Measurements from ENCODE around the gene SOX12.
"Not testable (repeated sequence)": the region's sequence is repeated elsewhere in the genome, so short reads cannot be mapped to it uniquely, and the experiment has no call there.

SOX12 gene

GRCh38 chr20:328975-329695, 3.8 kb downstream of the SOX12 start:
- Mint-ChIP-seq H3K27ac (peak overlapping the region; percentile 10 to 22), H3K27me3 (no peaks in the 10 kb centered on the region), H3K4me3 (peak overlapping the region; percentile 59 to 80), H3K9me3 (no peaks in the 10 kb centered on the region), H3K36me3 (ENCODE audit: insufficient read depth) (peaks cover 22% of the 10 kb centered on the region), H3K4me1 (ENCODE audit: low read depth in 2 of 2) (peaks cover 8 to 9% of the 10 kb centered on the region in 2 donors)
- DNase-seq (no peak), ATAC-seq (replicated peaks) (no peak)

DNA sequence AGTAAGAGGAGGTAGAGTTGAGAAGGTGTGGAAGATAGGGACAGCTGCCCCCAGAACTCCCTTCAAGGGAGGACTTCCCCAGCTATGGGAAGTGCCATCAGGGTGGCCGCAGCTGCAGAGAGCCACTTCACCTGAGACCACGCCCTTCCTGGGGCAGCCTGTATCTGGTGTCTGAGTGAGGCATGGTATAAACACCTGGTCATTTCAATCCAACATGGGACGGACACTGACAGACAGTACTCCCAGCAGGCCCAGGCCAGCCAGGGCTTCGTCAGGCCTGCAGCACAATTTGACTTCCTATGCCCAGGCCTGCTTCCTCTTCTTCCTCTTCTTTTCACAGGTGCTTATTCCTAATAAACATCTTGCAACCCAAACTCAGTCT, 4.5 kb downstream of the SOX12 start:
- H3K36me3 Mint-ChIP-seq (ENCODE audit: insufficient read depth): peaks cover 22% of the 10 kb centered on the region
- no peak overlapping the region for H3K4me3 Mint-ChIP-seq
- no peaks in the 10 kb centered on the region for H3K27me3 Mint-ChIP-seq
- H3K4me1 Mint-ChIP-seq (ENCODE audit: low read depth in 2 of 2): peaks cover 6 to 7% of the 10 kb centered on the region in 2 donors
- no peak for ATAC-seq (replicated peaks)
- peak overlapping the region in 1 of 2 donors; percentile 35 for H3K27ac Mint-ChIP-seq
- no peak for DNase-seq
- no peaks in the 10 kb centered on the region for H3K9me3 Mint-ChIP-seq

DNA sequence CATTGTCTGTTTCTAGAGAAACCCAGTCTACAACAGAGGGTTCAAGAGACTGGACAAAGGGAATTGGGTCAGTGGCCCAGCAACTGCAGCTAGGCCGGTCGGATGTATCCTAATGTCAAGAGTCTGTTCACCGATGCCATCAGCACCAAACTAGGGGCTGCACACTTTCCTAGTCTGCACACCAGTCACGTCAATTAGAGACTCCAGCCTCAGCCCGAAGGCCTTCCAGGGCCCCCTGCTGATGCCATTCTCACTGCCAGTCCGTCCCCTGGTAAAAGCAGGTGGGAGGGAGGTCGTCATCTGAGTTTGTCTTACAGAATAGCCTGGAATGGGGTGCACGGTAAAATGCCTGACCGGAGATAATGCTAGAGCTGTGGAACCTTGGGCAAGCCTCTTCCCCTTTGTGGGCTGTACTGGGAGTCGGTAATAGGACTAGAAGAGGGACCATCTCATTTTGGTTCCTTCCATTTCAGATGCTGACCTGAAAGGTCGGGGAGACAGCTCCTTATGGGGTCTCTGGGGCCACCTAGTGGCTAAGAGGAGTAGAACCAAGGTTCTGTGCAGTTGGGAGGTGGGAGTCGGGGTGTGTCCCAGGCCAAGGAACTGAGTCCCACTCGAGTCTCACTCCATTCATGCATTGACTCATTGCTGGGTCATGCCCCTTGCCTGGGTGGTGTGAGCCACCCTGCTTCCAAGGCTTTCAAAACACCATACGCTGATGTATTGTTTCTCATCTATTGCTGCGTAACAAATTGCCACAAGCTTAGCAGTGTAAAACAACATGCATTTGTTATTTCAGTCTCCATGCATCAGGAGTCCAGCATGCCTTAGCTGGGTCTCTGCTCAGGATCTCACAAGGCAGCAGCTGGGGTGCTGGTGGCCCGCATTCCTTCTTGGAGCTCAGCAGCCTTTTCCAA, 5.1 kb downstream of the SOX12 start:
- ATAC-seq (replicated peaks) (peak; percentile 56), DNase-seq (peak; percentile 55 to 65 (median 57))
- no peak overlapping the region for H3K4me3 Mint-ChIP-seq
- peaks cover 6 to 7% of the 10 kb centered on the region in 2 donors for H3K4me1 Mint-ChIP-seq (ENCODE audit: low read depth in 2 of 2)
- H3K9me3 Mint-ChIP-seq: no peaks in the 10 kb centered on the region
- H3K27me3 Mint-ChIP-seq: no peaks in the 10 kb centered on the region
- H3K27ac Mint-ChIP-seq: peak overlapping the region in 1 of 2 donors; percentile 35
- peaks cover 17% of the 10 kb centered on the region for H3K36me3 Mint-ChIP-seq (ENCODE audit: insufficient read depth)

DNA sequence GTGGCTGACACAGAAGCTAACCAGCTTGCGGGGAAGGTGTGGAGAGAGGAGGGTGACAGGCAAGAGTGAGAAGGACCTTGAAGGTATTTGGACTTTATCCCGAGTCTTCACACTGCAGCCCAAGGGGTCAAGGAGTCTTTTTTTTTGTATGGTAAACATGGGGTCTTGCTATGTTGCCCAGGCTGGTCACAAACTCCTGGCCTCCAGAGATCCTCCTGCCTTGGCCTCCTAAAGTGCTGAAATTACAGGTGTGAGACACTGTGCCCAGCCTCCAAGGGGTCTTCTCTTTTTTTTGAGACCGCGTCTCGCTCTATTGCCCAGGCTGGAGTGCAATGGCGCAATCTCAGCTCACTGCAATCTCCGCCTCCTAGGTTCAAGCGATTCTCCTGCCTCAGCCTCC, 9.2 kb downstream of the SOX12 start:
- H3K36me3 Mint-ChIP-seq (ENCODE audit: insufficient read depth): peaks cover 4% of the 10 kb centered on the region
- no peak overlapping the region for H3K4me3 Mint-ChIP-seq
- ATAC-seq (replicated peaks) (no peak), DNase-seq (no peak)
- peaks cover 3 to 6% of the 10 kb centered on the region in 2 donors for H3K4me1 Mint-ChIP-seq (ENCODE audit: low read depth in 2 of 2)
- no peak overlapping the region for H3K27ac Mint-ChIP-seq
- no peaks in the 10 kb centered on the region for H3K27me3 Mint-ChIP-seq
- no peaks in the 10 kb centered on the region for H3K9me3 Mint-ChIP-seq

DNA sequence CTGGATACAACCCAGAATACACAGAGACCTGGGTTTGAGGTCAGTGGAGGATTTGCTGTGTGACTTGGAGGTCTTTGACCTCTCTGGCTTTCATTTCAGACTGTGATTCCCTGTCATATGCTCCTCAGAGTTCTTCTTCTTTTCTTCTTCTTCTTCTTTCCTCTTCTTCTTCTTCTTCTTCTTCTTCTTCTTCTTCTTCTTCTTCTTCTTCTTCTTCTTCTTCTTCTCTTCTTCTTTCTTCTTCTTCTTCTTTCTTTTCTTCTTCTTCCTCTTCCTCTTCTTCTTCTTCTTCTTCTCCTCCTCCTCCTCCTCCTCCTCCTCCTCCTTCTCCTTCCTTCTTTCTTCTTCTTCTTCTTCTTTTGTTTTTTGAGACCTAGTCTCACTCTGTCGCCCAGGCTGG, 10.7 kb downstream of the SOX12 start:
- not testable (repeated sequence) for ATAC-seq (replicated peaks); H3K4me3 Mint-ChIP-seq

GRCh38 chr20:341682-342081, 16.3 kb downstream of the SOX12 start:
- Mint-ChIP-seq H3K4me1 (ENCODE audit: low read depth in 2 of 2) (peaks cover 6 to 10% of the 10 kb centered on the region in 2 donors), H3K9me3 (no peaks in the 10 kb centered on the region), H3K27me3 (no peaks in the 10 kb centered on the region), H3K36me3 (ENCODE audit: insufficient read depth) (no peaks in the 10 kb centered on the region), H3K27ac (peak overlapping the region in 1 of 2 donors; percentile 8), H3K4me3 (no peak overlapping the region)
- no peak for DNase-seq
- no peak for ATAC-seq (replicated peaks)

More for the DNA sequence above, 10.7 kb downstream of the SOX12 start:
- H3K9me3 Mint-ChIP-seq; H3K27ac Mint-ChIP-seq; H3K4me1 Mint-ChIP-seq (ENCODE audit: low read depth in 2 of 2); H3K36me3 Mint-ChIP-seq (ENCODE audit: insufficient read depth); DNase-seq; H3K27me3 Mint-ChIP-seq: not testable (repeated sequence)

GRCh38 chr20:343107-343506, 17.8 kb downstream of the SOX12 start:
- no peak overlapping the region for H3K27ac Mint-ChIP-seq
- no peak for ATAC-seq (replicated peaks)
- no peak overlapping the region for H3K4me3 Mint-ChIP-seq
- no peaks in the 10 kb centered on the region for H3K36me3 Mint-ChIP-seq (ENCODE audit: insufficient read depth)
- peaks cover 8 to 14% of the 10 kb centered on the region in 2 donors for H3K4me1 Mint-ChIP-seq (ENCODE audit: low read depth in 2 of 2)
- H3K27me3 Mint-ChIP-seq: no peaks in the 10 kb centered on the region
- no peaks in the 10 kb centered on the region for H3K9me3 Mint-ChIP-seq
- DNase-seq: no peak

DNA sequence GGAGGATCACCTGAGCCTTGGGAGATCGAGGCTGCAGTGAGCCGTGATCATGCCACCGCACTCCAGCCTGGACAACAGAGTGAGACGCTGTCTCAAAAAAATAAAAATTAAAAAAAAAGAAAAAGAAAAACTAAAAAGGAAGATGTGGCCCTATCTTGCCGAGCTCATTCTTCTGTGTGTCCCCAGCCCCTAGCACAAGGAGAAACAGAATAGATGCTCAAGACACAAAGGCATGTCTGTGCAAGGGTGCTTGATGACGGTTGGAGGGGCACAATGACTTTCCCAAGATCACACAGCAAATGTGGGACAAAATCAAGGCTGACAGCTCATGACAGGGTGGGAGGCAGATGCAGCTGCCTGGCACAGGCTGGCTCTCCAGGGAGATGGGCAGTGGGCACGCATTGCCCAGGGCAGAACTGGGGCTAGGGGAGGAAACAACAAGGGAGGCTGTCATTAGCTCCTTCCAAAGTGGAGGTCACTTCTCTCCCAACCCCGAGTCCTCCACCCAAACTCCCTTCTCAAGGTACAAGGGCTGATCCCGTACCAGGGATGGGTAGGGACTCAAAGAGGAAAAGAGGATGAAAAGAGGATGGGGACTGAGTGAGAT, 20.8 kb downstream of the SOX12 start:
- no peaks in the 10 kb centered on the region for H3K36me3 Mint-ChIP-seq (ENCODE audit: insufficient read depth)
- peak overlapping the region; percentile 85 to 90 for H3K4me3 Mint-ChIP-seq
- no peaks in the 10 kb centered on the region for H3K9me3 Mint-ChIP-seq
- peak overlapping the region; percentile 71 to 87 for H3K27ac Mint-ChIP-seq
- H3K27me3 Mint-ChIP-seq: no peaks in the 10 kb centered on the region
- no peak for ATAC-seq (replicated peaks)
- H3K4me1 Mint-ChIP-seq (ENCODE audit: low read depth in 2 of 2): peaks cover 13 to 19% of the 10 kb centered on the region in 2 donors
- DNase-seq: no peak

DNA sequence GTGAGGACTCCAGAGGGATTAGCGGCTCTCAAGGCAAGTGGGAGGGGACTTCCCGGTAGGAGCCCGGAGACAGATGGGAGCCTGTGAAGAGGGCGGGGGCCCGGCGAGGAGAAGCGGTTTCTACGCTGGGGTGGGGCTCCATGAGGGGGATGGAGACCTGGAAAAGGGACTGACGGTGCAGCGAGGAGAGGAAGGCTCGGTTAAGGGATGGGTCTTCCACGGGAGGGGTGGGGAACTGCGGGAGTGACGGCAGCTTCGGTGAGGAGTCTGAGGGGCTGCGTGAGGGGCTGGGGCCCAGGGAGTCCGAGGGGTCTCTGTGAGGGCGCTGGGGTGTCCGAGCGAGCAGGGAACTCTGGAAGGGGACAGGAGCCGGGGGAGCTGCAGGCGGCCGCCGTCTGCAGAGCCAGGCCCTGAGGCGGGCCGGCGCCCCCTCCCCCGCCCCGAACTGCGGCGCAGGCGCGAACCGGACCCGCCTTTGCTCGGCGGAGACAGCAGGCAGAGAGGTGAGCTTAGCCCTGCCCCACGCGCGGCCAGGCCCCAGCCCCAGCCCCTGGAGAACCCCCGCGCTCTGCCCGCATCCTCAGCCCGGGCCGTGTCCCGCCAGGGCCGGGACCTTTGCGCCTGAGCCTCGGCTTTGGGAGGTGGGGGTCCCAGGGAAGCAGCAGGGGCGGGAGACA, 21.4 kb downstream of the SOX12 start, which contains the start of gene NRSN2:
NRSN2 (plus strand) TSS at position 472 of the 677 bp plus-strand sequence. CDS start 2,533 bp downstream, outside the sequence.
- peaks cover 13 to 19% of the 10 kb centered on the region in 2 donors for H3K4me1 Mint-ChIP-seq (ENCODE audit: low read depth in 2 of 2)
- DNase-seq (no peak), ATAC-seq (replicated peaks) (peak; percentile 29)
- H3K4me3 Mint-ChIP-seq: peak within 1 kb of the TSS; percentile 85 to 90
- H3K27ac Mint-ChIP-seq: peak within 1 kb of the TSS; percentile 72 to 87
- no peaks in the 10 kb centered on the region for H3K36me3 Mint-ChIP-seq (ENCODE audit: insufficient read depth)
- H3K27me3 Mint-ChIP-seq: no peaks in the 10 kb centered on the region
- no peaks in the 10 kb centered on the region for H3K9me3 Mint-ChIP-seq

- Mint-ChIP-seq H3K4me1 (ENCODE audit: low read depth in 2 of 2) (peaks cover 17 to 23% of the 10 kb centered on the region in 2 donors), H3K4me3 (peak overlapping the region; percentile 81 to 90), H3K27me3 (no peaks in the 10 kb centered on the region), H3K27ac (peak overlapping the region in 1 of 2 donors; percentile 87), H3K9me3 (no peaks in the 10 kb centered on the region), H3K36me3 (ENCODE audit: insufficient read depth) (no peaks in the 10 kb centered on the region)
- DNase-seq (no peak), ATAC-seq (replicated peaks) (peak; percentile 1)
Measured at GRCh38 chr20:347317-347639, 21.9 kb downstream of the SOX12 start.

GRCh38 chr20:347640-348484, 22.5 kb downstream of the SOX12 start:
- H3K27me3 Mint-ChIP-seq: no peaks in the 10 kb centered on the region
- no peaks in the 10 kb centered on the region for H3K9me3 Mint-ChIP-seq
- peak overlapping the region; percentile 81 to 90 for H3K4me3 Mint-ChIP-seq
- H3K27ac Mint-ChIP-seq: peak overlapping the region; percentile 72 to 87
- ATAC-seq (replicated peaks) (peak; percentile 83), DNase-seq (peak; percentile 31 to 39 (median 33))
- peaks cover 17 to 23% of the 10 kb centered on the region in 2 donors for H3K4me1 Mint-ChIP-seq (ENCODE audit: low read depth in 2 of 2)
- H3K36me3 Mint-ChIP-seq (ENCODE audit: insufficient read depth): no peaks in the 10 kb centered on the region

Data from effector memory CD8-positive, alpha-beta T cell (primary cell).